Thyroid gland (tissue), 4 donors: Measurements from ENCODE around the gene BLVRB.

Experiments
- CTCF ChIP-seq, 6 experiments: fragments of 200-600 bp in 3 of 6; fragments of 450-650 bp in 3 of 6; sonication (generic) in 3 of 6; IDR thresholded peaks; one replicate each; pipeline ENCODE4 v1.5.1; 2016 to 2019; ENCODE audit warnings: antibody characterized with exemption in 6 of 6, mild to moderate bottlenecking in 2 of 6, inconsistent platforms in 1 of 6, moderate library complexity in 1 of 6
- POLR2A ChIP-seq, 2 donors: fragments of 450-650 bp; IDR thresholded peaks; one replicate each; pipeline ENCODE4 v1.6.1; 2017; ENCODE audit warnings: antibody characterized with exemption in 2 of 2, mild to moderate bottlenecking in 2 of 2, moderate library complexity in 1 of 2

GRCh38 chr19:40411125-40411842, 54.3 kb downstream of the BLVRB start:
- TF ChIP-seq CTCF (IDR thresholded peaks at IDR 0.05) (no peak), POLR2A (IDR thresholded peaks at IDR 0.05) (no peak)
